ENCODE results near the gene LYZL6.

GRCh38 chr17:35901631-35902175, 41.8 kb downstream of the LYZL6 start:
- TF ChIP-seq, protein P1, sequence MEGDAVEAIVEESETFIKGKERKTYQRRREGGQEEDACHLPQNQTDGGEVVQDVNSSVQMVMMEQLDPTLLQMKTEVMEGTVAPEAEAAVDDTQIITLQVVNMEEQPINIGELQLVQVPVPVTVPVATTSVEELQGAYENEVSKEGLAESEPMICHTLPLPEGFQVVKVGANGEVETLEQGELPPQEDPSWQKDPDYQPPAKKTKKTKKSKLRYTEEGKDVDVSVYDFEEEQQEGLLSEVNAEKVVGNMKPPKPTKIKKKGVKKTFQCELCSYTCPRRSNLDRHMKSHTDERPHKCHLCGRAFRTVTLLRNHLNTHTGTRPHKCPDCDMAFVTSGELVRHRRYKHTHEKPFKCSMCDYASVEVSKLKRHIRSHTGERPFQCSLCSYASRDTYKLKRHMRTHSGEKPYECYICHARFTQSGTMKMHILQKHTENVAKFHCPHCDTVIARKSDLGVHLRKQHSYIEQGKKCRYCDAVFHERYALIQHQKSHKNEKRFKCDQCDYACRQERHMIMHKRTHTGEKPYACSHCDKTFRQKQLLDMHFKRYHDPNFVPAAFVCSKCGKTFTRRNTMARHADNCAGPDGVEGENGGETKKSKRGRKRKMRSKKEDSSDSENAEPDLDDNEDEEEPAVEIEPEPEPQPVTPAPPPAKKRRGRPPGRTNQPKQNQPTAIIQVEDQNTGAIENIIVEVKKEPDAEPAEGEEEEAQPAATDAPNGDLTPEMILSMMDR (IDR thresholded peaks at IDR 0.05) = no peak
- TF ChIP-seq EP300 (IDR thresholded peaks at IDR 0.05) = no peak
- no peak for TF ChIP-seq POLR2A (IDR thresholded peaks at IDR 0.05)

Measured in tibial nerve (tissue), 4 donors.